Fibroblast of lung (primary cell): ENCODE measurements around the gene EVI5.

Experiments
- EZH2 ChIP-seq: IDR thresholded peaks from 2 replicates; pipeline ENCODE4 v1.5.1; 2012; ENCODE audit warnings: low read length, control low read depth, mild to moderate bottlenecking; ENCODE audit errors: missing control alignments
- TF ChIP-seq, protein P1 (sequence below), 2 donors: IDR thresholded peaks in 1 of 2; conservative IDR thresholded peaks in 1 of 2; 1 replicate in 1 of 2; 2 replicates in 1 of 2; pipeline ENCODE4 v1.5.1; 2011 to 2012; ENCODE audit warnings: low read length in 2 of 2, control low read depth in 1 of 2, inconsistent platforms in 1 of 2, low read depth in 1 of 2, mild to moderate bottlenecking in 1 of 2

DNA sequence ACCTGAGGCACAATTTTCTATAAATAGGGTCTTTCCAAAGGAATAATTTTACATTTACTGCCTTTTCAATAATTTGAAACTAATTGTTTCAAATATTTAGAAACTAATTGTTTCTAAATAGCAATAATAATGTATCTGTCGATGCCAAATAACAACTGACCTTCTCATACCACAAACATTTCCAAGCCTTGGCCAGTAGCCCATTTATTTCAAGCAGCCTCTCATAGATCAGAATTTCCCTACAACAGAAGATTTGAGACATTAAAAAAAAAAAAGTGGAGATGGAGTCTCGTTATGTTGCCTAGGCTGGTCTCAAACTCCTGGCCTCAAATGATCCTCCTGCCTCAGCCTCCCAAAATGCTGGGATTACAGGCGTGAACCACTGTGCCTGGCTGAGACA, 296.1 kb downstream of the EVI5 start:
- TF ChIP-seq EZH2, result no peak
- TF ChIP-seq, protein P1, sequence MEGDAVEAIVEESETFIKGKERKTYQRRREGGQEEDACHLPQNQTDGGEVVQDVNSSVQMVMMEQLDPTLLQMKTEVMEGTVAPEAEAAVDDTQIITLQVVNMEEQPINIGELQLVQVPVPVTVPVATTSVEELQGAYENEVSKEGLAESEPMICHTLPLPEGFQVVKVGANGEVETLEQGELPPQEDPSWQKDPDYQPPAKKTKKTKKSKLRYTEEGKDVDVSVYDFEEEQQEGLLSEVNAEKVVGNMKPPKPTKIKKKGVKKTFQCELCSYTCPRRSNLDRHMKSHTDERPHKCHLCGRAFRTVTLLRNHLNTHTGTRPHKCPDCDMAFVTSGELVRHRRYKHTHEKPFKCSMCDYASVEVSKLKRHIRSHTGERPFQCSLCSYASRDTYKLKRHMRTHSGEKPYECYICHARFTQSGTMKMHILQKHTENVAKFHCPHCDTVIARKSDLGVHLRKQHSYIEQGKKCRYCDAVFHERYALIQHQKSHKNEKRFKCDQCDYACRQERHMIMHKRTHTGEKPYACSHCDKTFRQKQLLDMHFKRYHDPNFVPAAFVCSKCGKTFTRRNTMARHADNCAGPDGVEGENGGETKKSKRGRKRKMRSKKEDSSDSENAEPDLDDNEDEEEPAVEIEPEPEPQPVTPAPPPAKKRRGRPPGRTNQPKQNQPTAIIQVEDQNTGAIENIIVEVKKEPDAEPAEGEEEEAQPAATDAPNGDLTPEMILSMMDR (conservative IDR thresholded peaks at IDR 0.05 in 1 of 2, IDR thresholded peaks at IDR 0.05 in 1 of 2; ENCODE audit: low read depth in 1 of 2, low read length in 2 of 2), result no peak
